ENCODE measurements around the gene SPATA13. TPM values are rescaled to one million over a fixed set of nuclear protein-coding genes. Genes with fewer than 3 reads are reported as not detected.
"Not testable (repeated sequence)": the region's sequence is repeated elsewhere in the genome, so short reads cannot be mapped to it uniquely, and the experiment has no call there.

Gene SPATA13
- total RNA-seq, 2 donors from 2014 or later: 43.9 to 65.0 TPM

DNA sequence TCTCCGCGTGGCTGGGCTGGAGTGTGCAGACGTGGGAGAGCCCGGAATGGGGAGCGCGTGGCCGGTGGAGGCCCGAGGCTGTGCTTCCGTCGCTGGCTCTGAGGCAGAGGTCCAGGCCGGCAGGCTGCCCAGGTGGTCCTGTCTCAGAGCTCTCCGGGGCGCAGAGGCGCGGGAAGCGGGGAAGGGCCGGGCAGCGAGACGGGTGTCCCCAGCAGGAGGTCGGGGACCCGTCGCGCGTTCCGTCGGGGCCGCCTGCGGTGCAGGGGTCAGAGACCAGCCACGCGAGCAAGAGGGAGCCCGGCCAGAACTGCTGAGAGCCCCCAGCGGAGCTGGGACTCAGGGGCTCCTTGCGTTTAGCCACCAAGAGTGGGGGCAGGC lies 147.5 kb downstream of the SPATA13 start:
- Mint-ChIP-seq H3K9me3 (no peaks in the 10 kb centered on the region), H3K27ac (peak overlapping the region in 1 of 2 donors; percentile 12), H3K36me3 (peaks cover 0 to 14% of the 10 kb centered on the region in 2 donors)
- ATAC-seq (peak; percentile 8 to 14), DNase-seq (ENCODE audit: low spot score in 2 of 2) (no peak)

DNA sequence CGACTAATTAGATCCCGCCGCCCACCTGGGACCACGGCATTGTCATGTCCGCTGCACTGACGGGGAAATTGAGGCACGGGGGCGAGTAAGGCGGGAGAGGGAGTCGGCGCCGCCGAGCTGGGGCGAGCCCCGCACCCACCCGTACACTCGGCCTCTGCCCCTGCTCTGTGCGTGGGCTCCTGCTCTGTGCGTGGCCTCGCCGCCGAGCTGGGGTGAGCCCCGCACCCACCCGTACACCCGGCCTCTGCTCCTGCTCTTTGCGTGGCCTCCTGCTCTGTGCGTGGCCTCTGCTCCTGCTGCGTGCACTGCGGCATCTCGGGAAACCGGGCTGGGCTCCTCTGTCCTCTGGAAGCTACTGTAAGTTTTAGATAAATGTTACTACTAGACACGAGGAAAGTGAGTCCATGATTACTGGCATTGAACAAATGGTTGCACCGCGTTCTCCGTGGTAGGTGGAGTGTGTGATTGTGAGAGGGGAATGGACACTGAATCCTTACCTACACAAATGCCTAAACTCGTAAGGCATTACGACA lies 148.0 kb downstream of the SPATA13 start:
- Mint-ChIP-seq H3K9me3 (no peaks in the 10 kb centered on the region), H3K36me3 (peaks cover 0 to 9% of the 10 kb centered on the region in 2 donors), H3K27ac (peak overlapping the region in 1 of 2 donors; percentile 44)
- ATAC-seq (peak; percentile 36 to 41), DNase-seq (ENCODE audit: low spot score in 2 of 2) (no peak)

DNA sequence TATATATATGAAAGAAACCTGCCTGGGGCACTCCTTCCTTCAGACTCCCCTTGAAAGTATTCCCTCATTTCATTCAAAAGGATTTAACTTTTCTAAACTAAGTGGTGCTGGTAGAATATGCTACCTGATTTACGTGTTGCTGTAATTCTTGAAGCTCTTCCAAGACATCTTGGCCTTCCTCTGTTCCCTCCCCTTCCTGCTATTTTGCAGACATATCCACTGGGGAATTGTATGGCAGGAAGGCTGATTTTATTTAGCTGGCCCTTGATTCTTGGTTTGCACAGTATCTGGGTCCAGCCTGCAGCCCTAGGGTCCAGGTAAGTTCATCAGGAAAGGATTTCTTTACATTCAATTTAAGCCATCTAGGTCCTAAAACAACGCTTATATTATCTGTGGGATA lies 148.8 kb downstream of the SPATA13 start, which contains the start of gene C1QTNF9:
Gene C1QTNF9, plus strand, starts transcription at position 281 of the 400 bp plus-strand sequence. CDS start 6,424 bp downstream, outside the sequence.
- H3K27ac Mint-ChIP-seq: peak within 1 kb of the TSS in 1 of 2 donors; percentile 44
- not testable (repeated sequence) for DNase-seq (ENCODE audit: low spot score in 2 of 2); H3K36me3 Mint-ChIP-seq; H3K9me3 Mint-ChIP-seq; ATAC-seq

DNA sequence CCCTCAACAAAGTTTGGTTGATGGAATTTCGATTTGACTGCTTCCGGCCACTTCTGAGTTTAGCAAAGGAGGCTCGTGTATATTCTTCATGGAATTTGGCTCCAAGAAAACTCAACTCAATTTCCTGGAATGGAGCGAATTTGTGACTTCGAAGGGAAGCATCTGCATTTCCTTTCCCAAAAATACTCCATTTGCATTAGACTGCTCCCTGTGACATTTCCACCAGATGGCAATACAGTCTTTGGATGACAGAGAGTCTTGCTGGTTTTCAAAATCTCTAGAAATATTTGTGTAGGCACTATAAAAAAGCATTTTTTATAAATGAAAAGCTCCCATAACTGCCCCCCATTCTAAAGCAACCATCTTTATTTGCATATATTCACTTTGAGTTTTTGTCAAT lies 152.9 kb downstream of the SPATA13 start:
- Mint-ChIP-seq H3K27ac (no peak overlapping the region), H3K36me3 (no peaks in the 10 kb centered on the region), H3K9me3 (no peaks in the 10 kb centered on the region)
- ATAC-seq: no peak
- no peak for DNase-seq (ENCODE audit: low spot score in 2 of 2)

DNA sequence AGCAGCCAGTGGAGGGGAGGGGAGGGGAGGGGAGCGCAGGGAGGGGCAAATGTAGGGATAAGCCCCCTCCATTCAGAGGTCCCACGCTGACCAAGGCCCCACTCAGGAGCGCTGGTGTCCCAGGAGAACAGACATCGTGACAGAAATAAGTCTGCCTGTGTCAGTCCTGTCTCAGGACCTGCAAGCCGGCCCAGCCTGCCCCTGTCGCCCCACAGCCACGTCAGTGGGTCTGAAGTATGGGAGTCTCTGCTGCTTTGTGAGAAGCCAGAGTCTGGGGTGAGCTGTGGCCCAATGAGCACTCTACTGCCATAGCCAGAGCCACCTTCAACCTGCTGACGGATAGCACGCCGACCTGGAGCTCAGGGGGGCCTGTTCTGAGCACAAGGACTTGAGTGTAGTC lies 157.3 kb downstream of the SPATA13 start:
- DNase-seq (ENCODE audit: low spot score in 2 of 2); H3K36me3 Mint-ChIP-seq; ATAC-seq; H3K9me3 Mint-ChIP-seq; H3K27ac Mint-ChIP-seq: not testable (repeated sequence)

DNA sequence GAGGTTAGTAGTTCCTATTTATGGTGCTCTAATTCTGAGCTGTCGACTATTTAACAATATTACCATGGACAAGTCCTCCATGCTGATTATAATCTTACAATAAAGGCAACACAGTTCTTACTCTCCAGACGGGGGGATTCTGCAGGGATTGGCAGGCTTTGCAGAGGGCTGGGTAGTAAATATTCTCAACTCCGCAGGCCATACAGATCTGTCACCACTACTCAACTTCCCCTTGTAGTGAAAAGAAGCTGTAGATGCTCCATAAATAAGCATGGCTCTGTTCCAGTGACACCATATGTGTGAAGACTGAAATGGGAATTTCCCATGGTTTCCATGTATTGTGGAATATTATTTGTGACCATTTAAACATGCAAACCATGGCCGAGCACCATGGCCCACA lies 158.4 kb downstream of the SPATA13 start:
- H3K36me3 Mint-ChIP-seq; H3K9me3 Mint-ChIP-seq; H3K27ac Mint-ChIP-seq; DNase-seq (ENCODE audit: low spot score in 2 of 2); ATAC-seq: not testable (repeated sequence)

DNA sequence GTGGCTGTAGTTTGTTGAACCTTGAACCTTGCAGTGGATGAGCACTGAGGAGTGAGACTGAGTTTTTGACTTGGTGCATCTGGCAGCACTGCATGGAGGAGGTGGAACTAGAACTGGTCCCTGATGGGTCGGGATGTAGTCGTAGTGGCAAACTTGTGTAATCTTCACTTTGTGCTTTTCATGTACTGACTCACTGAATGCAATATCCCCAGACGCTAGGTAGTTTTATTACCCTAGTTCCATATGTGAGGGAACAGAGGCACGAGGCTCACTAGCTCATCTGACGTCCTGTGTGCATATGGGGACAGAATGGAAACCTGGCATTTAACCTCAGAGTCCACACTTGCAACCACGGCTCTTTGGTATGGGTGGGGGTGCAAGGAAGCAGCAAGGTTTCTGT lies 159.1 kb downstream of the SPATA13 start:
- not testable (repeated sequence) for ATAC-seq; H3K36me3 Mint-ChIP-seq; H3K27ac Mint-ChIP-seq; DNase-seq (ENCODE audit: low spot score in 2 of 2); H3K9me3 Mint-ChIP-seq

DNA sequence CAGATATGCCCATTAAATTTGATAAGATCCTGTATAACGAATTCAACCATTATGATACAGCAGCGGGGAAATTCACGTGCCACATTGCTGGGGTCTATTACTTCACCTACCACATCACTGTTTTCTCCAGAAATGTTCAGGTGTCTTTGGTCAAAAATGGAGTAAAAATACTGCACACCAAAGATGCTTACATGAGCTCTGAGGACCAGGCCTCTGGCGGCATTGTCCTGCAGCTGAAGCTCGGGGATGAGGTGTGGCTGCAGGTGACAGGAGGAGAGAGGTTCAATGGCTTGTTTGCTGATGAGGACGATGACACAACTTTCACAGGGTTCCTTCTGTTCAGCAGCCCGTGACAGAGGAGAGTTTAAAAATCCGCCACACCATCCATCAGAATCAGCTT lies 160.9 kb downstream of the SPATA13 start:
- ATAC-seq, H3K9me3 Mint-ChIP-seq, H3K36me3 Mint-ChIP-seq: not testable (repeated sequence)

DNA sequence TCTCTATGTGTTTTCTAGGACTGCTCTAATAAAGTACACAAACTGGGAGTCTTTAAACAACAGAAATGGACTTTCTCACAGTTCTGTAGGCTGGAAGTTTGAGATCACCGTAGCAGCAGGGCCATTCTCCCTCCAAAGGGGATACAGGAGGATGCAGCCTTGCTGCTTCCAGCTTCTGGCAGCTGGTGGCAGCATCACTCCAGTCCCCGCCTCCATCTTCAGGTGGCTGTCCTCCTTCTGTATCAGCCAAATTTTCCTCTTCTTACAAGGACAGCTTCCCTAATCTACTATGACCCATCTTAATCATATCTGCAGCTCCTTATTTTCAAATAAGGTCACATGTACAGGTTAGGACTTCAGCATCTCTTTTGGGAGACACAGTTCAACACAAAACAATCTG lies 161.9 kb downstream of the SPATA13 start:
- not testable (repeated sequence) for H3K9me3 Mint-ChIP-seq; H3K27ac Mint-ChIP-seq; DNase-seq (ENCODE audit: low spot score in 2 of 2); H3K36me3 Mint-ChIP-seq
- ATAC-seq: peak in 1 of 2 donors; percentile 35

More for the DNA sequence above, 160.9 kb downstream of the SPATA13 start:
- not testable (repeated sequence) for DNase-seq (ENCODE audit: low spot score in 2 of 2); H3K27ac Mint-ChIP-seq

DNA sequence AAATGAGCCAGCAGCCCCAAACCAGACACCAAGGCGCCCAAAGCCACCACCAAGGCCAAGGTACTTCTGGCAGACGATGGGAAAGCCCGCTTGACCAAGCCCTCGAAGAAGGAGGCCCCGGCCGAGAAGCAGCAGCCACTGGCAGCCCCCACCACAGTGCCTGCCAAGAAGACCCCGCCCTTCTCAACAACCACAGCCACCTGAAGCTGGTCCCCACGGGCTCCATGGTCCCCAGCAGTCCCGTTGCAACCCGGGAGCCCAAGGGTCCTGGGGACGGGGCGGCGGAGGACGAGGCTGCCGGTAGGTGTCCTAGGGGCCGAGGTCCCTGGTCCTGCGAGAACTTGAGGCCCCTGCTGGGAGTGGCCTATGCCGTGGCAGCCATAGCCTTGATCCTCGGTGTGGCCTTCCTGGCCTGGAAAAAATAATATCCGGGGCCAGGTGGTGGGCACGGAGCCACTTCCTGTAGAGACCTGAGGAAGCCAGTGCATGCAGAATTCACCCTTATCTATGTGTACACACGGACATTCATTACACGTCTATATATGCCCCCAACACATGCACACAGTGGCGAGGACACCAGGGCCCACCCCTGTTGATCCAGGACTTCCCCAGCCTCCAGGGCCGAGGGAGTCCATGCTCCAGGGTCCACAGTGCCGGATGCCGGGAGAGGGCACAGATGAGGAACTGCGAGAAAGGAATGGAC lies 162.7 kb downstream of the SPATA13 start:
- Mint-ChIP-seq H3K9me3 (no peaks in the 10 kb centered on the region), H3K27ac (peak overlapping the region in 1 of 2 donors; percentile 36), H3K36me3 (no peaks in the 10 kb centered on the region)
- ATAC-seq (no peak), DNase-seq (ENCODE audit: low spot score in 2 of 2) (no peak)

DNA sequence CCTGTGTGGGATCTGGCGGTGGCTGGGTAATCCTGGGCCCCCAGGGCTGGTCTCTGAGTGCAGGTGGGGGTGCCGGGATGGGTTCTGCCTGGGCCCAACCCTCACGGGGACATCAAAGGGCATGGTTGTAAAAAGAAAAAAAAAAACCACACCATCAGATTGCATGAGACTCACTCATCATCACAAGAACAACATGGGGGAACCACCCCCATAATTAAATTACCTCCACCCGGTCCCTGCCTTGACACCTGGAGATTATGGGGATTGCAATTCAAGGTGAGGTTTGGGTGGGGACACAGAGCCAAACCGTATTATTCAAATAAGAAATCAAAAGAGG lies 163.2 kb downstream of the SPATA13 start:
- Mint-ChIP-seq H3K36me3 (no peaks in the 10 kb centered on the region), H3K9me3 (no peaks in the 10 kb centered on the region), H3K27ac (peak overlapping the region in 1 of 2 donors; percentile 36)
- DNase-seq (ENCODE audit: low spot score in 2 of 2) (no peak), ATAC-seq (no peak)

DNA sequence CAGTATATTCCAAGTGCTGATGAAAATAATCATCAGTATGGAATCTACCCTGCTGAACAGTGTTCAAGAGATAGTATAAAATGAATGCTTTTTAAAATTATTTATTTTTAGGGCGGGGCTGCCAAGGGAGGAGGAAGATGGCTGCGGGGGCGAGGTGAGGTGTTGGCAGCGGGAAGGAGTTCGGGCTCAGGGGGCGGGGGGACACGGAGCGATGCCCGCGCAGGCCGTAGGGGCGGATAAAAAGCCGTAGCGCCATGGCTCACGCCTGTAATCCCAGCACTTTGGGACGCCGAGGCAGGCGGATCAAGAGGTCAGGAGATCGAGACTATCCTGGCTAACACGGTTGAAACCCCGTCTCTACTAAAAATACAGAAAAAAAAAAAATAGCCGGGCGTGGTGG lies 167.1 kb downstream of the SPATA13 start:
- not testable (repeated sequence) for H3K36me3 Mint-ChIP-seq; H3K9me3 Mint-ChIP-seq; H3K27ac Mint-ChIP-seq; DNase-seq (ENCODE audit: low spot score in 2 of 2); ATAC-seq

DNA sequence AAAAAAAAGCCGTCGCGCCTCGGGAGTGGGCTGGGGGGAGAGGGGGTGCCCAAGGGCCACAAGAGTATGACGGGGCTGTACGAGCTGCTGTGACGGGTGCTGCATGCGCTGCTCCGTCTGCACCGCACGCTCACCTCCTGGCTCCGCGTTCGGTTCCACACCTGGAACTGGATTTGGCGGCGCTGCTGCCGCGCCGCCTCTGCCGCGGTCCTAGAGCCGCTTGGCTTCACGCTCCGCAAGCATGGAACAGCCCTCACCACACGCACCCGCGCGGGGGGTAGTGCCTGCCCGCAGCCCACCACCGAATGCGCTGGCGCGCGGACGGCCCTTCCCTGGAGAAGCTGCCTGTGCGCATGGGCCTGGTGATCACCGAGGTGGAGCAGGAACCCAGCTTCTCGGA lies 167.6 kb downstream of the SPATA13 start:
- Mint-ChIP-seq H3K36me3 (no peaks in the 10 kb centered on the region), H3K9me3 (no peaks in the 10 kb centered on the region), H3K27ac (no peak overlapping the region)
- DNase-seq (ENCODE audit: low spot score in 2 of 2): no peak
- ATAC-seq: no peak

DNA sequence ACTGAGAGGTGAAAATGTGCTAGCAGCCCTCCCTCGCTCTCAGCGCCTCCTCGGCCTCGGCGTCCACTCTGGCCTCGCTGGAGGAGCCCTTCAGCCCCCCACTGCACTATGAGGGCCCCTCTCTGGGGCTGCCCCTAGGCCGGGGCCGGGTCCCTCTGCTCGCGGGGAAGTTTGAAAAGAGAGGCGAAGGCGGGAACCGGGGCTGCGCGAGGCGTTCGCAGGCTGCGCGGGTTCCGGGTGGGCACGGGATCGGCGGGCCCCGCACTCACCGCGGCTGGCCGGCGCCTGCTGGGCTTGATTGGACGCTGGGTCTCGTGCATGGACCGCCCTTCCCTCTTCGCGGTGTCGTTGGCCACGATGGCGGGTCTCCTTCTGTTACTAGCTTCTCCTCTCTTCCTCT lies 178.2 kb downstream of the SPATA13 start:
- DNase-seq (ENCODE audit: low spot score in 2 of 2) (no peak), ATAC-seq (no peak)
- Mint-ChIP-seq H3K36me3 (no peaks in the 10 kb centered on the region), H3K27ac (no peak overlapping the region), H3K9me3 (peaks cover 0 to 4% of the 10 kb centered on the region in 2 donors)

DNA sequence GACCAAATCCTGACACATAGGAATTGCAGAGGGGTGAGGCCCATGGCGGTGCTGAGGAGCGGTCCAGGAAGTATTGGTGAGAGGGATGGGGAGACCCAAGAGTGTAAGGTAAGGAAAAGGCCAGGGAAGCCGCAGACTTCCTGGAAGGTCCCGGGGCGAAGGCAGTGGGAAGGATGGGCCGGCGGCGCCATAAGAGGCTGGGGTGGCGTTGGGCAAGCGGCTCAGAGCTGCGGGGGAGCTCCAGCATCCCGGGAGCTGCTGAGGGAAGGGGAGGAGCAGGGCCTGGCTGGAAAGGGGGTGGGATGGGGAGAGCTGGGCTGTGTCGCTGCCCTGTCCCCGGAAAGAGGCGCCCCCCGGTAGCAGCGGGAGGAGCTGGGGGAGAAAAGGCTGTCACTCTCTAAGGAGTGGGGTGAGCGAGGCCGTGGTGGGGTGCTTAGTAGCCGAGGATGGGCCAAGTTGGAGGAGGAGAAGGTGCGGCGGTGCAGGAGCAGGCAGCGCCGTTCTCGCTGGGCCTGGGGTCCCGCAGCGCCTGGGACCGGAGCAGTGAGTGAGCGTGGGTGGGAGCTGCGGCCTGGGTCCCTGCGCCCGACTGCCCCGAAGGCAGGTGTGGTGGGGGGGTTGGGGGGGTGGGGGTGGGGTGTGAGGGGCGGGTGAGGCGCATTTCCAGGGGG lies 179.6 kb downstream of the SPATA13 start:
- ATAC-seq (no peak), DNase-seq (ENCODE audit: low spot score in 2 of 2) (no peak)
- H3K27ac Mint-ChIP-seq: no peak overlapping the region
- no peaks in the 10 kb centered on the region for H3K36me3 Mint-ChIP-seq
- peaks cover 0 to 4% of the 10 kb centered on the region in 2 donors for H3K9me3 Mint-ChIP-seq

DNA sequence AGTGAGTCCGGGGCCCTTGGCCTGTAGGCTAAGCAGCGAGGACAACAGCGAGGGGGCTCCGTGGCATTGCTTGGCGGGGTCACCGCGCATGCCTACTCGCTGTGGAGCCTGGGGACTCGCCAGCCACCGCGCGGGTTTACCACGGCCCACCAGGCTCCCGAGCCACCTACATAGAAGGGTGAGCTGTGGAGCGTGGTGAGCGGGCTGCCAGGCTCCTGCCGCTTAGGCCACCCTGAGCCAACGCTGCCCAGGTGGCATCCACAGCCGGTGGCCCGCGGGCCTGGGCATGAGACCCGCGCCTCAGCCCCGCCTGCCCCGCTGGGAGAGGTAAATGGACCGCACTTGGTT lies 180.1 kb downstream of the SPATA13 start:
- H3K9me3 Mint-ChIP-seq: peaks cover 0 to 4% of the 10 kb centered on the region in 2 donors
- DNase-seq (ENCODE audit: low spot score in 2 of 2) (no peak), ATAC-seq (no peak)
- no peak overlapping the region for H3K27ac Mint-ChIP-seq
- no peaks in the 10 kb centered on the region for H3K36me3 Mint-ChIP-seq

DNA sequence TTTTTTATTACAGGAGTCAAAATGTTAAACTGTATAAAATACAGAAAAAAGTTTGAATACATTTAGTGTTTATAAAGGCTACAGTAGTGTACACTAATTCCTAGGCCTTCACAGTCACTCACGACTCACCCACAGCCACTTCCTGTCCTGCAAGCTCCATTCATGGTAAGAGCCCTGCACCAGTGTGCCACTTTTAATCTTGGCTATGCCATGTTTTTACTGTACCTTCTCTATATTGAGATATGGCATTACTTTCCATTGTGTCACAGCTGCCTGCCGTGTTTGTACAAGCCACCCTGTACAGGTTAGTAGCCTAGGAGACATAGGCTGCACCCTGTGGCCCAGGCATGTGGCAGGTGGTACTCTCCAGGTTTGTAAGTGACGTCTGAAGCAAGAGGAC lies 180.9 kb downstream of the SPATA13 start:
- H3K27ac Mint-ChIP-seq: no peak overlapping the region
- peak in 1 of 2 donors; percentile 45 for ATAC-seq
- no peaks in the 10 kb centered on the region for H3K9me3 Mint-ChIP-seq
- no peak for DNase-seq (ENCODE audit: low spot score in 2 of 2)
- H3K36me3 Mint-ChIP-seq: no peaks in the 10 kb centered on the region

DNA sequence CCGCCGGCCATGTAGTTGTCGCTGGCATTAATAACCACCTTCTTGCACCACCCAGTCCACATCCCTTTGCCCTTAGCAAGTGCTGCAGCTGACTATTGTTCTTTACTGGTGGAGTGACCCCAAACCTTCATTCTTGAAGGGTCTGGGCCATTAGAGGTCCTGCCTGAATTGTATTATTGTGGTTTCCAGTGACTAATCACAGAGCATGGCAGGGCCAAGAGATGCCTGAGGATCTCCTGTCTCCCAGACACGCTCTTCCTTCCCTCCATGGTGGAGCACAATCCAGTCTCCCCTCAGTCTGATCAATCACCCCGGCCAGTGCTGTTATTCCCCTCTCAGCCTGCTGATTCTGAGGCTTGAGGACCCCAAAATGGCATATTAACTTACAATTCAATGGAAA lies 187.9 kb downstream of the SPATA13 start:
- DNase-seq (ENCODE audit: low spot score in 2 of 2): no peak

More for the DNA sequence above, 187.9 kb downstream of the SPATA13 start:
- H3K9me3 Mint-ChIP-seq: no peaks in the 10 kb centered on the region
- no peak for ATAC-seq
- no peaks in the 10 kb centered on the region for H3K36me3 Mint-ChIP-seq
- H3K27ac Mint-ChIP-seq: no peak overlapping the region
